HCT116 (cell line): ENCODE results near the gene ERGIC1. TPM values are rescaled to one million over a fixed set of nuclear protein-coding genes. Genes with fewer than 3 reads are reported as not detected.

Source experiments
- ATAC-seq: fragments of 200-7000 bp; cut with Tn5 transposase; 2 replicates; pipeline ENCODE4 v1.9.1; 2020; ENCODE audit warnings: mild to moderate bottlenecking, moderate library complexity
- BruUV-seq: library from RNA; stranded (reverse); fragments of 400-500 nt; replicated peaks from 2 replicates; lab custom pipeline; 2021; lab: Mats Ljungman, UMichigan
- CTCF ChIA-PET: fragments of 300-600 bp; sonication (Branson Sonifier 250); formaldehyde crosslinking; loops from one replicate; lab custom pipeline; 2021; ENCODE audit warnings: antibody characterized with exemption; lab: Charles Lee
- POLR2A ChIA-PET: fragments of 300-600, 350-600 bp; sonication (Branson Sonifier 250); formaldehyde crosslinking; loops from one replicate; lab custom pipeline; 2021; ENCODE audit warnings: antibody characterized with exemption; lab: Charles Lee
- RAD21 ChIA-PET, 2 experiments: fragments of 300-600 bp; sonication (Branson Sonifier 250); formaldehyde crosslinking; loops; one replicate each; lab custom pipeline; 2023; ENCODE audit warnings: low total read pairs in 2 of 2; ENCODE audit not compliant: uncharacterized antibody in 2 of 2, unreplicated experiment in 2 of 2, low non-redundant PET in 1 of 2; lab: Charles Lee
- DNase-seq: peaks from one replicate; pipeline ENCODE4 v3.0.0-alpha.2; 2010; ENCODE audit warnings: low read depth, low spot score
- H2AFZ ChIP-seq: fragments of 200-600 bp; shearing (Covaris generic), sonication (generic); 2 replicates; pipeline ENCODE4 v1.6.1; 2017; ENCODE audit warnings: low read depth, mixed run types, mixed read lengths, antibody characterized with exemption, low read length; ENCODE audit not compliant: poor library complexity, severe bottlenecking
- H3K27ac ChIP-seq: 2 replicates; pipeline ENCODE4 v1.5.1; 2012; ENCODE audit warnings: low read depth, low read length
- H3K27me3 ChIP-seq: fragments of 200-600 bp; sonication (generic); 2 replicates; pipeline ENCODE4 v1.6.1; 2016; ENCODE audit warnings: mixed run types, low read length, mixed read lengths; ENCODE audit not compliant: insufficient read depth
- H3K36me3 ChIP-seq, 2 experiments: fragments of 200-500 bp in 1 of 2; fragments of 200-600 bp in 1 of 2; sonication (Bioruptor generic) in 1 of 2; sonication (generic) in 1 of 2; 2 replicates each; pipeline versions ENCODE4 v1.5.1 to v1.6.1; 2014 to 2016; ENCODE audit warnings: low read length in 2 of 2, inconsistent platforms in 1 of 2, mixed read lengths in 1 of 2, mixed run types in 1 of 2; ENCODE audit not compliant: insufficient read depth in 2 of 2, control insufficient read depth in 1 of 2
- H3K4me1 ChIP-seq, 2 experiments: fragments of 200-600 bp in 1 of 2; sonication (generic) in 1 of 2; 2 replicates each; pipeline versions ENCODE4 v1.5.1 to v1.6.1; 2012 to 2017; ENCODE audit warnings: low read length in 2 of 2, inconsistent platforms in 1 of 2, mild to moderate bottlenecking in 1 of 2, mixed read lengths in 1 of 2, mixed run types in 1 of 2, moderate library complexity in 1 of 2; ENCODE audit not compliant: insufficient read depth in 2 of 2, control insufficient read depth in 1 of 2
- H3K4me2 ChIP-seq: fragments of 200-600 bp; sonication (generic); 2 replicates; pipeline ENCODE4 v1.6.1; 2017; ENCODE audit warnings: mixed run types, low read length, mixed read lengths
- H3K4me3 ChIP-seq, 2 experiments: fragments of 200-600 bp in 1 of 2; sonication (generic) in 1 of 2; replicated peaks in 1 of 2; 2 replicates each; pipeline ENCODE4 v1.5.1; 2011 to 2016; ENCODE audit warnings: low read length in 2 of 2, control low read depth in 1 of 2, low read depth in 1 of 2, mild to moderate bottlenecking in 1 of 2, mixed read lengths in 1 of 2, mixed run types in 1 of 2
- H3K79me2 ChIP-seq: fragments of 200-600 bp; sonication (generic); 2 replicates; pipeline ENCODE4 v1.6.1; 2017; ENCODE audit warnings: mild to moderate bottlenecking, mixed run types, low read length, moderate library complexity, mixed read lengths; ENCODE audit not compliant: insufficient read depth
- H3K9ac ChIP-seq: fragments of 200-600 bp; sonication (generic); 2 replicates; pipeline ENCODE4 v1.6.1; 2016; ENCODE audit warnings: low read length, mixed read lengths
- H3K9me2 ChIP-seq: fragments of 200-600 bp; sonication (generic), shearing (Covaris generic); 2 replicates; pipeline ENCODE4 v1.6.1; 2017; ENCODE audit warnings: mixed run types, mild to moderate bottlenecking, moderate library complexity; ENCODE audit not compliant: insufficient read depth
- H3K9me3 ChIP-seq, 2 experiments: fragments of 200-500 bp in 1 of 2; fragments of 200-600 bp in 1 of 2; sonication (Bioruptor generic) in 1 of 2; sonication (generic) in 1 of 2; 2 replicates each; pipeline ENCODE4 v1.6.1; 2014 to 2017; ENCODE audit warnings: low read length in 2 of 2, mixed read lengths in 2 of 2, inconsistent platforms in 1 of 2, low read depth in 1 of 2, mild to moderate bottlenecking in 1 of 2, mixed run types in 1 of 2, moderate library complexity in 1 of 2; ENCODE audit not compliant: control insufficient read depth in 1 of 2, insufficient read depth in 1 of 2
- H4K20me1 ChIP-seq: fragments of 200-600 bp; sonication (generic), shearing (Covaris generic); 2 replicates; pipeline ENCODE4 v1.6.1; 2017; ENCODE audit warnings: mixed run types, mild to moderate bottlenecking, moderate library complexity; ENCODE audit not compliant: insufficient read depth
- EGR1 ChIP-seq: IDR thresholded peaks from 2 replicates; pipeline ENCODE4 v1.6.1; 2012; ENCODE audit warnings: low read depth
- FOSL1 ChIP-seq: IDR thresholded peaks from 2 replicates; pipeline ENCODE4 v1.6.1; 2012; ENCODE audit warnings: low read depth
- JUND ChIP-seq: IDR thresholded peaks from 2 replicates; pipeline ENCODE4 v1.6.1; 2012
- MAX ChIP-seq: IDR thresholded peaks from 2 replicates; pipeline ENCODE4 v1.6.1; 2012
- RAD21 ChIP-seq: IDR thresholded peaks from 2 replicates; pipeline ENCODE4 v1.6.1; 2012; ENCODE audit warnings: low read depth, mild to moderate bottlenecking
- SIN3A ChIP-seq: IDR thresholded peaks from 2 replicates; pipeline ENCODE4 v1.6.1; 2012; ENCODE audit warnings: low read depth
- SP1 ChIP-seq: IDR thresholded peaks from 2 replicates; pipeline ENCODE4 v1.6.1; 2012; ENCODE audit warnings: low read depth
- SRF ChIP-seq: IDR thresholded peaks from 2 replicates; pipeline ENCODE4 v1.6.1; 2012; ENCODE audit warnings: low read depth
- ZBTB33 ChIP-seq: IDR thresholded peaks from 2 replicates; pipeline ENCODE4 v1.6.1; 2011; ENCODE audit warnings: mild to moderate bottlenecking, low read length, moderate library complexity; ENCODE audit not compliant: insufficient replicate concordance; ENCODE audit errors: extremely low read depth
- intact Hi-C: fragments of 100-400 bp; cut with micrococcal nuclease; formaldehyde crosslinking; loops from 2 replicates; pipeline ENCODE4 v1.10.0; 2022
- total RNA-seq: library from RNA; stranded (reverse); gene quantifications from one replicate; pipeline ENCODE4 v1.2.1, GENCODE V29; 2021; ENCODE audit not compliant: unreplicated experiment

Gene ERGIC1
- total RNA-seq, 1 experiment from 2014 or later, result 73.3 TPM

GRCh38 chr5:172860520-172861443 lies 26.7 kb downstream of the ERGIC1 start:
- POLR2A ChIA-PET, result no interaction called here
- CTCF ChIA-PET, result no interaction called here

More at GRCh38 chr5:172860520-172861443, 26.7 kb downstream of the ERGIC1 start:
- ATAC-seq (no peak), DNase-seq (no peak)
- no TSS peak for BruUV-seq
- H3K9ac ChIP-seq, result no peak overlapping the region
- H3K27ac ChIP-seq, result no peak overlapping the region
- RAD21 ChIA-PET, result no interaction called here
- peaks cover 6 to 29% of the 10 kb centered on the region in 2 experiments for H3K4me1 ChIP-seq
- H4K20me1 ChIP-seq, result no peaks in the 10 kb centered on the region
- H3K36me3 ChIP-seq, result no peaks in the 10 kb centered on the region
- H3K9me3 ChIP-seq, result no peaks in the 10 kb centered on the region
- no peak overlapping the region for H3K4me3 ChIP-seq
- no peaks in the 10 kb centered on the region for H3K9me2 ChIP-seq
- H2AFZ ChIP-seq, result no peak overlapping the region
- no peak overlapping the region for H3K4me2 ChIP-seq
- H3K27me3 ChIP-seq, result no peaks in the 10 kb centered on the region
- intact Hi-C loops, result no loop called here
- no peak for TF ChIP-seq FOSL1
- TF ChIP-seq SIN3A, result no peak
- TF ChIP-seq ZBTB33, result no peak
- TF ChIP-seq SRF, result no peak
- no peak for TF ChIP-seq JUND
- no peak for TF ChIP-seq SP1
- no peak for TF ChIP-seq RAD21
- no peak for TF ChIP-seq EGR1
- TF ChIP-seq MAX, result no peak
- H3K79me2 ChIP-seq, result peaks cover 4% of the 10 kb centered on the region; the same call in 1 of the 2 replicates
